SU-DHL-6 (cell line): ENCODE data around the gene PITPNC1.

Experiments used
- H2AFZ ChIP-seq: fragments of 200-600 bp; sonication (generic); 2 replicates; pipeline ENCODE4 v1.6.1; 2014; ENCODE audit warnings: low read depth, mild to moderate bottlenecking, moderate library complexity, mixed read lengths, antibody characterized with exemption, low read length; ENCODE audit not compliant: severe bottlenecking
- H3F3A ChIP-seq: fragments of 200-600 bp; shearing (Covaris generic); 2 replicates; pipeline ENCODE4 v1.6.0; 2016; ENCODE audit warnings: antibody characterized with exemption, mild to moderate bottlenecking; ENCODE audit not compliant: insufficient read depth
- H3K27ac ChIP-seq: fragments of 200-600 bp; sonication (generic); 2 replicates; pipeline ENCODE4 v1.5.1; 2016; ENCODE audit warnings: low read depth, mild to moderate bottlenecking, low read length, moderate library complexity, mixed read lengths
- H3K27me3 ChIP-seq: fragments of 200-600 bp; sonication (generic), shearing (Covaris generic); 2 replicates; pipeline ENCODE4 v1.6.0; 2014; ENCODE audit warnings: mild to moderate bottlenecking, low read length
- H3K36me3 ChIP-seq: fragments of 200-600 bp; sonication (generic); 2 replicates; pipeline ENCODE4 v1.6.1; 2014; ENCODE audit warnings: mild to moderate bottlenecking, low read length, mixed read lengths
- H3K4me2 ChIP-seq: fragments of 300-600, 200-600 bp; shearing (Covaris generic), sonication (generic); 2 replicates; pipeline ENCODE4 v1.6.0; 2014; ENCODE audit warnings: low read length, low read depth, mild to moderate bottlenecking; ENCODE audit not compliant: poor library complexity, severe bottlenecking
- H3K4me3 ChIP-seq: fragments of 200-600 bp; sonication (generic); 2 replicates; pipeline ENCODE4 v1.5.1; 2014; ENCODE audit warnings: antibody characterized with exemption, low read length, mild to moderate bottlenecking, mixed read lengths; ENCODE audit not compliant: insufficient read depth, poor library complexity, severe bottlenecking
- H3K79me2 ChIP-seq: fragments of 200-600 bp; sonication (generic); 2 replicates; pipeline ENCODE4 v1.6.1; 2014; ENCODE audit warnings: mild to moderate bottlenecking, low read length, moderate library complexity; ENCODE audit not compliant: insufficient read depth
- H3K9ac ChIP-seq: fragments of 200-600 bp; sonication (generic); 2 replicates; pipeline ENCODE4 v1.7.0; 2014; ENCODE audit warnings: mild to moderate bottlenecking, low read length
- H3K9me2 ChIP-seq: fragments of 200-600 bp; sonication (generic); replicated peaks from 2 replicates; pipeline ENCODE4 v1.6.1; 2014; ENCODE audit warnings: low read length; ENCODE audit not compliant: insufficient read depth
- H3K9me3 ChIP-seq: fragments of 200-600 bp; sonication (generic); 2 replicates; pipeline ENCODE4 v1.6.1; 2014; ENCODE audit warnings: low read length, mixed read lengths; ENCODE audit not compliant: insufficient read depth
- H4K20me1 ChIP-seq: fragments of 200-600 bp; sonication (generic); 2 replicates; pipeline ENCODE4 v1.6.1; 2014; ENCODE audit warnings: low read depth, mild to moderate bottlenecking, antibody characterized with exemption, low read length, moderate library complexity, mixed read lengths
- EZH2phosphoT487 ChIP-seq: fragments of 200-600 bp; sonication (generic), shearing (Covaris generic); conservative IDR thresholded peaks from 2 replicates; pipeline ENCODE4 v1.6.1; 2018; ENCODE audit warnings: mild to moderate bottlenecking, antibody characterized with exemption, low read length, moderate library complexity, mixed read lengths
- TF ChIP-seq, protein P1 (sequence below): fragments of 200-600 bp; sonication (generic); IDR thresholded peaks from one replicate; pipeline ENCODE4 v1.5.1; 2017; ENCODE audit warnings: antibody characterized with exemption, mild to moderate bottlenecking, low read length, moderate library complexity; ENCODE audit not compliant: insufficient read depth, poor library complexity, severe bottlenecking

PITPNC1 gene

DNA sequence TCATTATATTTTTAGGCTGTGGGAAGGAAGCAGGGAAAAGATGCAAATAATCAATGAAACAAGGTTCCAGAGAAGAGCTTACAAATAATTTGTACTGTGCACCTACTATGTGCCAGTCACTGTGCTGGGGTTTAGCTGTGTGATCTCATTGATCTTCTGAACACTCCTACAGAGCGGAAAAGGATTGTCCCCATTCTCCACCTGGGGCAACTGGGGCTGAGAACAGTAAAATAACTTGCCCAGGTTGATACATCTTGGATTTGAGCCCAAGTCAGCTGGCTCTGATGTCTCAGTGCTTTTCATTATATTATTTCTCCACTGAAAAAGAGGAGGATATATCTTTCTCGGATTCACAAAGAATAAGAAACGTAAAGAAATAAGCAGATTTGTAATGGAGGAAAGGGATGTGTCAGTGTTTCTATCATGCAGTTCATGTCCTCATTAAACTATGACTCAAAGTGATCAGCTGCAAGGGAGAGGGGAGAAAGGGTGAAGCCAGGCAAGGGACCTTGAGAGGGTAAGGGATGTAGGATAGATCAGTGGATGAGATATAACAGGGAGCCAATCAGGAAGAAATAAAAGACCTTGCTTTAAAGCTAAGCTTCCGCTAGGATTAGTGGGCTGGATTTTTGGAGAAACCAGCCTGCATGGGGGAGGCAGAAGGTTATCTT, 197.0 kb downstream of the PITPNC1 start:
- Histone ChIP-seq H3K79me2 (no peaks in the 10 kb centered on the region), H3K9me3 (no peaks in the 10 kb centered on the region), H3K36me3 (no peaks in the 10 kb centered on the region), H3K27me3 (no peaks in the 10 kb centered on the region), H3K9ac (no peak overlapping the region), H2AFZ (no peak overlapping the region), H3K9me2 (no peaks in the 10 kb centered on the region), H3K27ac (no peak overlapping the region), H3F3A (no peaks in the 10 kb centered on the region), H3K4me2 (no peak overlapping the region), H3K4me3 (no peak overlapping the region), H4K20me1 (no peaks in the 10 kb centered on the region)
- TF ChIP-seq, protein P1, sequence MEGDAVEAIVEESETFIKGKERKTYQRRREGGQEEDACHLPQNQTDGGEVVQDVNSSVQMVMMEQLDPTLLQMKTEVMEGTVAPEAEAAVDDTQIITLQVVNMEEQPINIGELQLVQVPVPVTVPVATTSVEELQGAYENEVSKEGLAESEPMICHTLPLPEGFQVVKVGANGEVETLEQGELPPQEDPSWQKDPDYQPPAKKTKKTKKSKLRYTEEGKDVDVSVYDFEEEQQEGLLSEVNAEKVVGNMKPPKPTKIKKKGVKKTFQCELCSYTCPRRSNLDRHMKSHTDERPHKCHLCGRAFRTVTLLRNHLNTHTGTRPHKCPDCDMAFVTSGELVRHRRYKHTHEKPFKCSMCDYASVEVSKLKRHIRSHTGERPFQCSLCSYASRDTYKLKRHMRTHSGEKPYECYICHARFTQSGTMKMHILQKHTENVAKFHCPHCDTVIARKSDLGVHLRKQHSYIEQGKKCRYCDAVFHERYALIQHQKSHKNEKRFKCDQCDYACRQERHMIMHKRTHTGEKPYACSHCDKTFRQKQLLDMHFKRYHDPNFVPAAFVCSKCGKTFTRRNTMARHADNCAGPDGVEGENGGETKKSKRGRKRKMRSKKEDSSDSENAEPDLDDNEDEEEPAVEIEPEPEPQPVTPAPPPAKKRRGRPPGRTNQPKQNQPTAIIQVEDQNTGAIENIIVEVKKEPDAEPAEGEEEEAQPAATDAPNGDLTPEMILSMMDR = no peak
- TF ChIP-seq EZH2phosphoT487 = no peak

DNA sequence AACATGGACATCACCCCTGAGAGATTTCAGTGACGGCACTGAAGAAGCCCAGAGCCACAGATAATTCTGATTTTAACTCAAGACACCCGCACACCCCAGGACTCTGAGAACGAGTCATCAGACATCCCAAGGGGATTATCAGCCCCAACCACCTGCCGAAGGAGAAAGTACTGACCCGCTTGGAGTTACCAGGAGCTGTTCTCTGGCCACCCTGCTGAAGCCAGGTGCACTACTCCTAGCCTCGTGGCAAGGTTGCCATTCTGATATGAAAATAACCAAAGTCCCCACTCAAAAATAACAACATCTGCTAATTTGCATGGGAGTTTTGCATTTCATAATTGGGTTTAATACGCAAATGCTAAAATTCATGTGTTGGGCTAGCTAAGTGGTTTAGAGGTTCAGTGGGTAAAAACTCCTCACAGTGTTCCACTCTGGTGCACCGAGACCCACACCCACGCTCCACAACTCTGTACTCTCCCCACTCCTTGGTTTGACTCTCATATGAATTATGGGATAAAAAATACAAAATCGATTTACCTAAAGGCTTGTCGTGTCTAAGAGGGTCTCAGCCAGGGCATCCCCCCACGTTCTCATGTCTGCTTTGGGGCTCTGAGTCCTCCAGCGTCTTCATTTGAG, 197.7 kb downstream of the PITPNC1 start:
- Histone ChIP-seq H4K20me1 (no peaks in the 10 kb centered on the region), H3K9me2 (no peaks in the 10 kb centered on the region), H2AFZ (no peak overlapping the region), H3K4me3 (no peak overlapping the region), H3K27ac (no peak overlapping the region), H3K4me2 (no peak overlapping the region), H3F3A (no peaks in the 10 kb centered on the region), H3K79me2 (no peaks in the 10 kb centered on the region), H3K9me3 (no peaks in the 10 kb centered on the region), H3K9ac (no peak overlapping the region), H3K36me3 (no peaks in the 10 kb centered on the region), H3K27me3 (no peaks in the 10 kb centered on the region)
- TF ChIP-seq, protein P1 = no peak
- TF ChIP-seq EZH2phosphoT487 = no peak

DNA sequence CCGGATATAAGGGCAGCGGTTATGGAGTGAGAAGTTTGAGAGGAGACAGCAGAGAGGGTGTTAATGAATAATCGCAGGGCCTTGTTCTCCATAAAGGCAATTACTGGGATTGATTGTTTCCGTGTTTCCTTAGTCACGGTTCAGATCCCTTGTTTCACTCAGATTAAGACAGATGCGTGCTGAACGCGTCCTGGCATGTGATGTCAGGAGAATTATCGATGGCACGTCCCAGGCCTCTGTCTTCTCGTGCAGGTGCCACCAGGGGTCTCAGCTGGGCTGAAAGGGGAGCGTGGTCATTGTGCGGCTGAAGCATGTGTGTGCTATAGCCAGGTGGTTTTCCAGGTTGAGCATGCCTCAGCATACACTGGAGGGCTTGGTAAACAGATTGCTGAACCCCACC, 198.2 kb downstream of the PITPNC1 start:
- Histone ChIP-seq H3K27ac (no peak overlapping the region), H3K9me2 (no peaks in the 10 kb centered on the region), H3K79me2 (no peaks in the 10 kb centered on the region), H3K27me3 (no peaks in the 10 kb centered on the region), H3F3A (no peaks in the 10 kb centered on the region), H3K4me2 (no peak overlapping the region), H2AFZ (no peak overlapping the region), H3K4me3 (no peak overlapping the region), H3K9me3 (no peaks in the 10 kb centered on the region), H3K9ac (no peak overlapping the region), H4K20me1 (no peaks in the 10 kb centered on the region), H3K36me3 (no peaks in the 10 kb centered on the region)
- no peak for TF ChIP-seq EZH2phosphoT487
- TF ChIP-seq, protein P1 = no peak
